Stimulated activated CD8-positive, alpha-beta memory T cell treated with anti-CD3 and anti-CD28 coated beads, Interleukin-7, amount 100 ng/mL, for 1 hour (primary cell): ENCODE measurements around the gene ORMDL2.
A peak's percentile ranks its signal among the peaks of the same experiment; 100 is the strongest.

ENCODE experiments used
- DNase-seq, 2 donors: peaks; one replicate each; pipeline ENCODE4 v3.0.0-alpha.2; 2020; ENCODE audit warnings: low read depth in 2 of 2

Gene ORMDL2, protein sequence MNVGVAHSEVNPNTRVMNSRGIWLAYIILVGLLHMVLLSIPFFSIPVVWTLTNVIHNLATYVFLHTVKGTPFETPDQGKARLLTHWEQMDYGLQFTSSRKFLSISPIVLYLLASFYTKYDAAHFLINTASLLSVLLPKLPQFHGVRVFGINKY

DNA sequence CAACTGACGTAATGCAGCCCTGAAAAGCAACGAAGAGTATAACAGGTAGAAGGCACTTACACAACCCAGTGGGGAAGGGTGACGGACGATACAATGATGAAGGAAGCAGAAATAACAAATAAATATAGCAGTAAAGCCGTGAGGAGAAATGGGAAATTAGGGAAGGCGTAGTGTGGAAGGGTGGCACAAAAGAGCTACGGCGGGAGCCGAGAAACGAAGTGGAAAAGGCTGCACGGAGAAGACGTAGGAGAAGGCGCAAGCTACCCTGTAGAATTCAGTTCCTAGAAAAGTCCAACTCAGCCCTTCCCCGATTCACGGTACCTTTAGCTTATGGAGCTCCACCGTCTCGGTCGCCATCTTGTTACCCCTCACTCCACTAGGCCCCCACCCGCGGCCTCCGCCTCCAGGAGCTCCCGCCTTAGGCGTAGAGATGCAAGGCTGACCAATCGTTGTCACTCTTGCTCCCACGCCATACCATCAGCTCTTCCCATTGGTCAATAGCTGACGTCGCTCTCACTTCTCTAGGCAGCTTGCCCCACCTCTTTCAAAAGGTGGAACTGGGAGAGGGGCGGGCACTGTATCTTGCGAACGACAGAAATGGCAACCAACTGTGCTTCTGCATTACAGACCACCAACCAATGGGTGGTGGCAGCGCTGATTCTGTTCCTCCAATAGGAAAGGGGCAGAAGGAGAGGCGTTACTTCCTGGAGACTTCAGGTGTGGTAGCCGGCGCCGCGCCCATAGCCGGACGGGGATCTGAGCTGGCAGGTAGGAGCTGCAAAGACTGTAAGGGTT lies at the start of gene ORMDL2, which contains the start of gene SARNP:
Gene ORMDL2, plus strand, starts transcription at position 697 of the 795 bp plus-strand sequence. CDS start 959 bp downstream, outside the sequence.
Gene SARNP, minus strand, starts transcription at position 380 of the 795 bp plus-strand sequence. Its CDS starts 23 bp downstream, at position 357.
- peak; percentile 82 to 88 for DNase-seq

DNA sequence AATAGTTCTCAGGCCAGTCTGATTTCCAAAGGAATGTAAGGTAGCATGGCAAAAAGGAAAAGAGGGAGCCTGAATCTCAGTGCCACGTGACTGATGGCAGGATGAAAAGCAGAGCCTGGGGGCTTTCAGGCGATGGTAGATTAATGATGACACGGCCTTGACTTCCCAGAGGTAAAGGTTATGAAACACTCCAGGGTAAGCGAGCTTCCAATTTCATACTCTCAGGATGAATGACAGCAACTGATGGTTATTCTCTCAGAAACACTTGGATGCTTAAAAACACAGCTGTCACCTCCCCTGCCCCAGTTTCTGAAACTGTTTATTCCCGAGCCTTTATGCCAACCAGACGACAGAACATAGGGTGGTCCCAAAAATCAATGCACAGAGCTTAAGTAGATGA lies 46.1 kb upstream of the ORMDL2 start:
- no peak for DNase-seq

DNA sequence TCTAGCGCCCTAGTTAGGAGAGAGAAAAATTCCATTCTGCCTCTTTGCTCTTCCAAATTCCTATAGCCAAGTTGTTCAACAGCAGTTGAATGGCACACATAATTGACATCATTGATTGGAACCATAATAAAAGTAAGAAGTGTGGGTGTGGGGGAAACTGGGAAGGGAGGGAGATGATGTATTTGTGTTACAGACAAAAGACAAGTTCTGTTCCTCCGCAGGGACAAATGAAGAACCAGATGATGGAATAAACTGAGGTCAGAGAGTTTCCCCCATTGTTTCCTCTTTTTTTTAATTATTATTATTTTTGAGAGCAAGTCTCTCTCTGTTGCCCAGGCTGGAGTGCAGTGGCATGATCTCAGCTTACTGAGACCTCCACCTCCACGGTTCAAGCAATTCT lies 40.0 kb upstream of the ORMDL2 start:
- DNase-seq: no peak

DNA sequence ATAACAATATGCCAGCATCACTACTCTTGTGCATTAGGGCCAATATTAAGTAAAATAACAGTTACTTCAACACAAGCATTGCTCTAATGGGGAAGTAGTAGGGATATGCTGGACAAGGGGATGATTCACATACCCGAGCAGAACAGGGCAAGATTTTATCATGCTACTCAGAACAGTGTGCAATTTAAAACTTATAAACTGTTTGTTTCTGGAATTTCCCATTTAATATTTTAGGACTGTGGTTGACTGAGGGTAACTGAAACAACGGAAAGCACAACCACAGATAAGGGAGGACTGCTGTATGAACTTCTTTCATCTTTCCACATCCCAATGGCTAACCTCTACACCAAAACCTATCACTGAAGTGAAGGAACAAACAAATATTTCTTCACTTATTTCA lies 37.2 kb upstream of the ORMDL2 start:
- DNase-seq: no peak

DNA sequence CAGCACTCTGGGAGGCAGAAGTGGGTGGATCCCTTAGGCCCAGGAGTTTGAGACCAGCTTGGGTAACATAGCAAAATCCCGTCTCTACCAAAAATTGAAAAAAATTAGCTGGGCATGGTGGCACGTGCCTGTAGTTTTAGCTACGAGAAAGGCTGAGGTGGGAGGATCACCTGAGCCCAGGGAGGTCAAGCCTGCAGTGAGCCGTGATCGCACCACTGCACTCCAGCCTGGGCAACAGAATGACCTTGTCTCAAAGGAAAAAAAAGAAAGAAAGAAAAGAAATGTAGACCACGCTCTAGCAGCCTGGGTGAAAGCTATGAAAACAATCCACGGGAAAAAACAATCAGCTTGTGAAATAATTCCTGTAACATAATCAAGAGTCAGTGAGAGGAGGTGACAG lies 29.3 kb upstream of the ORMDL2 start:
- no peak for DNase-seq

DNA sequence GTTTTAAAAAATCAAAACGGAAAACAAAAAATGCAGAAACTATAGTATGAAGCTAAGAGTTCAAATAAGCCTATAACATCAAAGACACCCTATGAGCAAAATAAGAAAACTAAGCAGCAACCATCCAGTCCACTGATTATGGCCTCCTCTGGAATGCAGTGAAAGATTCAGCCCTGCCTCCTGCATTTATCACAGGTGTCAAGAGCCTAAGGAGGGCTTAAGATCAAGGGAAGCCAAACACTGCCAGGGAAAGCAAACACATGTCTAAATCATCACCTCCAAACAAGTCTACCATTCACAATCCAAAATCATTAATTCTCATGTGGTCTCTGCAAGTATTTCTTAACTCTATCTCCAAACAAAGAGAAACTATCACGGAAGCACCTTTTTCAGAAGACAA lies 28.7 kb upstream of the ORMDL2 start:
- DNase-seq: no peak

DNA sequence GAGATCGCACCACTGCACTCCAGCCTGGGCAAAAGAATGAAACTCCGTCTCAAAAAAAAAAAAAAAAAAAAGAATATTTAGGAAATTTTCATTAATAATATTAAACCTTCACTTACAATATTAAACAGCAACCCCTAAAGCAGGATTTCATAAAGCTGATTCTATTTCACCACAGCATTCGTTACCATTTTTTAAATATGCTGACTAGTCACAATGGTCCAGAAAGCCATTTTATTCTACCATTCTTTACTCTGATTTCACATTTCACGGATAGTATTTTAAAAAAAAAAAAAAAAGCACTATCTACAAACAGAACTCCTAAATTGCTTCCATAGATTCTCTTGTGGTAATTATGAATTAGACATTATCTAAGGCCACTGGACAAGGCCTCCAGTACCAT lies 27.9 kb upstream of the ORMDL2 start:
- DNase-seq: no peak

DNA sequence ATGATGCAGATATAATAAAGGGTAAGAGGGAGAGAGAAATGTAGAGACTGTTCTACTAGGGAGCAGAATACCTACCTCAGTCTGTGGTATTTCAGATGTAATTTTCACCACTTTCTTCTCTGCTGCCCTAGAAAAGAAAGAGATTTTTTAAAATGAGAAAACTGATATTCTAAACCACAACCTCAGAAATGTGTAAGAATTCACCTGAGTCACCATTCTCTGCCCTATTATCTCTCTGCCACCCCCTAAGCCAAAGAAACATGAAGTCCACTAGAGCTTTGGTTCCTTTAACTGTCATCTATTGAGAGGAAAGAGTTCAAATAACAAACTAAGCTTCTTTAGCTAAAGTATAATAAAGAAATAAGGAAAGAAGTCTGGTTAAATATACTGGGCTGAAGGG lies 21.9 kb upstream of the ORMDL2 start:
- no peak for DNase-seq

DNA sequence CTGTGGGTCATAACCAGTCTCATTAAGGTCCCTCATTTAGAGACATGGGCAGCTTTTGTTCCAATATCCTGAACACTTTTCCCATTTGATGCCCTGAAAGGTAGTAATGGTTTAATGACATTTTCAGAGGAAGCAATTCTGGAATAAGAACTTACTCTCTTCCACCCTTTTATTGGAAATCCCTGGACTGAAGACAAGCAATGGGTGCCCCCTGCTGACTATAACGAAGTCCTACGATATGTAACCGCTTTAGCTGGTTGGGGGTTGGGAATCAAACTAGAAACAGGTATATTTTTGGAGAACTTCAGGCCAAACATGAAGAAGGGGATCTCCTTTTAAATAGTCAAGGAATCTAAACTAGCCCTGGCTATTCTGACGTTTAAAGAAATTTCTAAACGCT lies 20.8 kb upstream of the ORMDL2 start:
- DNase-seq: no peak

DNA sequence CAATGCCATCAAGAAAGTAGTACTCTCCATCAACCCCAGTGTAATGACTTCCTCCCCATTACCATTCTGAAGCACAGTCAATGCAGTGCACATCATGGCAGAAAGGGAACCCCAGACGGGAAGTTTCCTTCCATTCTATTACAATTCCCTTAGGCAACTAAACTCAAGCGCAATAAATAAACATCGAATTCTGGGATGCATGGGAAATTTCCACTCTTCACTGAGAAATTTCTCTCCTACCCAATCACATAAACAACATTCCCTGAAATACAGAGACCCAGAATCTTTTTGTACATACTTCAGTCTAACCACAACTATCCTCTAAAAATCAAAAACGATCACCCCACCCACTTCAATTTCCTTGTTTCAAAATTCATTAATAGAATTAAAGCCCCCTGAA lies 20.3 kb upstream of the ORMDL2 start:
- DNase-seq: no peak

DNA sequence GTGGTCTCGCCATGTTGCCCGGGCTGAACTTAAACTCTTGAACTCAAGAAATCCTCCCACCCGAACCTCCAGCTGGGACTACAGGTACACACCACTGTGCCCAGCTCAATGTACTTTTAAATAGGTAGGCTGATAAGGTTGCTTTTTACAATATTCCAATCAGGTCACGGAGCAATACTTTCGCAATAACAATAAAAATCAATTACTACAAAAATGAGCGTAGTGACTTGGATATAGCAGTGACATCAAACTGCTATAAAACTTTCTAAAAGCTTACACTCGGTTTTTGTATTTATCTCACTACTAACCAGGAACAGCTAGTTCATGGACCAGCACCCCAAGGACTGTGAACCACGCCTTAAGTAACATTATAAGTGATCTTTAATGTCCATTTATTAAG lies 10.9 kb upstream of the ORMDL2 start:
- DNase-seq: no peak

DNA sequence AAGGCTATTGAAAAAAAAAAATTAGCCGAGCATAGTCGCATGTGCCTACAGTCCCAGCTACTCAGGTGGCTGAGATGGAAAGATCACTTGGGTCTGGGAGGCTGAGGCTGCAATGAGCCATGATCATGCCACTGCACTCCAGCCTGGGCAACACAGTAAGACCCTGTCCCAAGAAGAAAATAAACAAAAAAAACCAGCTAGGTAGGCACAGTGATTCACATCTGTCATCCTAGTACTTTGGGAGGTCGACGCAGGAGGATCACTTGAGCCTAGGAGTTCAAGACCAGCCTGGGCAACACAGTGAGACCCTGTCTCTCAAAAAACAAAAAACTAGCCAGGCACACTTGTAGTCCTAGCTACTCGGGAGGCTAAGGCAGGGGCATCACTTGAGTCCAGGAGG lies 8.6 kb upstream of the ORMDL2 start:
- DNase-seq: no peak

DNA sequence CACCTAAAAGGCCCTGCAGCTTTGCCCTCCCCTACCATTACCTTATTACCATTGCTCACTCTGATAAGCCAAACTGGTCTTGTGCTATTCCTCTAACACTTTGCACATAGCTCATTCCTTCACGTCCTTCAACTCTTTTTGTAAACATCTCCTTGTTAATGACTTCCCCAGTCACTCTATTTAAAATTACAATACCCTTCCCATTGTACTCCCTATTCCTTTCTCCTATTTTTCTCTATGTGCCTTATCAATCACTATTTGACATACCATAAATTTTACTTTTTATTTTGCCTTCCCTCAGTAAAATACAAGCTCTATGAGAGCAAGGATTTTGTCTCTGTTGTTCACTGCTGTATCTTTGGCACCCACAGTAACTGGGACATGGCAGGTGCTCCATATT lies 5.8 kb upstream of the ORMDL2 start:
- no peak for DNase-seq

DNA sequence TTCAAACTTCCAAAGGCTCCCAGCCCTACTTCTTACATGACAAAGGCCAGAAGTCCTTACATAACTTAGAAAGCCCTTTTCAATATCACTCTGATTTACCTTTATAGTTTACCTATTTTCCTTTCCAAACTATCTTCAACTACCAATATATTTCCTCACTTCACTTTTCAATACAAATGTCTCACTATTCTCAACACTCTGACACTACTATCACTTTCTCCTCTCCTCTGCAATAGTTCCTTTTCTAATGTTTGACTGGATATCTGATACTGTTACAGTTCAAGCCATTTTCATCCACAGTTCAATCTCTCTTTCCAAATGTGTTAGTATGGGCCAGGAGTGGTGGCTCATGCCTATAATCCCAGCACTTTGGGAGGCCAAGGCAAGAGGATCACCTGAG lies 3.6 kb upstream of the ORMDL2 start:
- no peak for DNase-seq

DNA sequence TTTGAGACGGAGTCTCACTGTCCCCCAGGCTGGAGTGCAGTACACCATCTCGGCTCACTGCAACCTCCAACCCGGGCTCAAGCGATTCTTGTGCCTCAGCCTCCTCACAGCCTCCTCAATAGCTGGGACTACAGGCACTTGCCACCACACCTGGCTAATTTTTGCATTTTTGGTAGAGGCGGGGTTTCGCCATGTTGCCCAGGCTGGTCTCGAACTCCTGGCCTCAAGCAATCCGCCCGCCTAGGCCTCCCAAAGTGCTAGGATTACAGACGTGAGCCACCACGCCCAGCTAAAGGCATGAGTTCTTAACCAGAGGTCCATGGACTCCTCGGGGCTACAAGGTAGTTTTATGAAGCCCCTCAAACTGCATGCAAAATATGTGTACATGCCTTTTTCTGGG lies 2.4 kb upstream of the ORMDL2 start:
- no peak for DNase-seq

DNA sequence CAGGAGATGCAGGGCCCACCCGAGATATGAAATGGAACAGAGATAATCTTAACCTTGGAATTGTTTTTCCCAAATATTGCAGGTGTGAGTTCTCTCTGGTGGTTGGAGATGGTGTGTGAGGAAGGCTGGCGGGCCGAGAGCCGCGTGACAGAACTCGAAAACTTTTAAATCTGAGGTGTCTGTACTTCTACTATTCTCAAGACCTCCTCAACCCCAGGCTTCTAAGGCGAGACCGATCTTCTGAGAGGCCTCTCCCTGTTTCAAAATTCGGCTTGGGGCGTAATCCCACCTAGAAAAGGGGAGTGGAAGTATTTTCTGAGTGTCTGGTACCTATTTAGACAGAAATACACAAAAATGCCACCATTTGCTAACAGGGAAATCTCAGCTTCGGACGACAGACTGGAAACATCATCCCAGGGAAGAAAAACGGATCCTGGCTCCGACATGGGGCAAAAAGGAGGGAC lies 928 bp upstream of the ORMDL2 start:
- DNase-seq: no peak

DNA sequence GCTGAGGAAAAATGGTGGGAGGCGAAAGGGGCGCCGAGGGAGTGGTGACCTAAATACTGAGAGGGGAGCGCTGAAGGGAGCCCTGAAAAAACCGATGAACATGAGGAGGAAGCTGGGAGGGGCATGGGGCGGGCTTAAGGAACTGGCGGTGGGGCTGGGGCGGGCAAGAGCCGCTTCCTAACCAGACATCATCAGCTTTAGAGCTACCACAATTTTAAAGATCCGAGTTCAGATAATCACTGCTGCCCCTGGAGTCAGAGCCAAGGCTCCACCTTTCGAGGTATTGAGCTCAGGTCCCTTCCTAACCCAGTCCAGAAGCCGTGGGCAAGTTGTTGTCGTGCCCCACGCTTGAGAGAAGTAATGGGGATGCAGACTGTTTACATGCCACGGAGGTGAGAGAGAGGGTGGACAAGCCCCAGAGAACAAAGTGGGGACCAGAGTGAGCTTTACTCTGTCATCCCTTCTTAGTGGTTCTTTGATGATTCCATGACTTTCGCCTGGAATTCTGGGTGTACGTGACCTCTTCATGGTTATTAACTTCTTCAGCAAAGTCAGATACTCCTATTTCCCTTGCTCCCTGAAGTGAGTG lies 393 bp downstream of the ORMDL2 start:
- no peak for DNase-seq

DNA sequence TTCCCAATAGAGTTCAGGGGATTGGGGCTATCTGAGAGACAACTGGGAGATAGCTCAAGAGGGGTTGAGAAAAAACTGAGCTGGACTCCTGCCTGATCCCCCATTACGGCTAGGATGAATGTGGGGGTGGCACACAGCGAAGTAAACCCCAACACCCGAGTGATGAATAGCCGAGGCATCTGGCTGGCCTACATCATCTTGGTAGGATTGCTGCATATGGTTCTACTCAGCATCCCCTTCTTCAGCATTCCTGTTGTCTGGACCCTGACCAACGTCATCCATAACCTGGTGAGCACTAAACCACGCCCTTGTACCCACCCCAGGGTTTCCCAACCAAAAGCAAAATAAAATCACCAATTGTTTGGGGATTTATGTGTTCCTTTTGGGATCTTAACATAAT lies 1.0 kb downstream of the ORMDL2 start:
- no peak for DNase-seq

DNA sequence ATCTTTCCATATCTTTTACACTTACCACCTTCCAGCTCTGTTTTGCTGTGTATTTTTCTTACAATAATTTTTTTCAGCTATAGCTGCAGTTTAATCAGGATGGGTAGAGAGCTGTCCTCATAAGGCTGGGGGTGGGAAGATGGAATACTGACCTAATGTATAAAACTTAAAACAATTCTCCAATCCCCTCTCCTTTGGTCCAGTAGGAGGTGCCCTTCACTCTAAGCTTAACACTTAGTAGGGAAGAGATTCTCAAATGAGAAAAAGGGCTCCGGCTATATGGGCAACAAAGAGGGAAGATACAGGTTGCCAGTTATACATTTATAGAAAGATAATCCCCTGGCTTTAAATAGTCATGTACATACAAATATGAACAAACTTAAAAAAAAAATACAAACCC lies 2.8 kb downstream of the ORMDL2 start:
- DNase-seq: no peak

DNA sequence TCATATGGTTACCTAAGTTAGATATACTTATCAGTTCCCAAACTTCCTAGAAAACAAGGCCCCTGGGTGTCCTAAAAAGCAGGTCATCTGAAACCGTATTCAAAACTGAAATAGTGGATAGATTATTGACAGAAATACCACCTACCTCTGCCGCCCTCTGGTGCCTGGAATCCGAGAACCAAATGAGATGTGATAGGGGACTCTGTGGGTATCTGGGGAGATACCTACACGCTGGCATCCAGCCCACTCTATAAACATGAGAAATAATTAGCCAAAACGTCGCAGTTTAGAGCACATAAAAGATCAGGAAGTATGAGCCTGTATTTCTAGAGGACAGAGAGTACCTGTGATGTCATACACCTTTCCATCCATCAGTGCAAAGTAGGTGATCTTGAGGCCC lies 4.4 kb downstream of the ORMDL2 start:
- no peak for DNase-seq

DNA sequence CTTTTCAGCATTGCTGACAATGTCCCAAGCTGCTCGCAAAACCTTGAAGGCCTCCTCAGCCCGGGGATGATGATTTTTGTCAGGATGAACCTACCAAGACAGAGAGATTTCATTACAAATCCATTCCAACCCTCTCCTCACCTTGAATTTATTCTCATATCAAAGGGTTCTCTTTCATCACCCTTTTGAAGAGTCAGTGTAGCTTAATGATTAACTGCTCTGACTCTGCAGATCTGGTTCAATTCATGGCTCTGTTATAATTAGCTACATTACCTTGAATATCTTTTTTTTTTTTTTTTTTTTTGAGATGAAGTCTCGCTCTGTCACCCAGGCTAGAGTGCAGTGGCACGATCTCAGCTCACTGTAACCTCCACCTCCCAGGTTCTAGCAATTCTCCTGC lies 5.6 kb downstream of the ORMDL2 start:
- DNase-seq: no peak

DNA sequence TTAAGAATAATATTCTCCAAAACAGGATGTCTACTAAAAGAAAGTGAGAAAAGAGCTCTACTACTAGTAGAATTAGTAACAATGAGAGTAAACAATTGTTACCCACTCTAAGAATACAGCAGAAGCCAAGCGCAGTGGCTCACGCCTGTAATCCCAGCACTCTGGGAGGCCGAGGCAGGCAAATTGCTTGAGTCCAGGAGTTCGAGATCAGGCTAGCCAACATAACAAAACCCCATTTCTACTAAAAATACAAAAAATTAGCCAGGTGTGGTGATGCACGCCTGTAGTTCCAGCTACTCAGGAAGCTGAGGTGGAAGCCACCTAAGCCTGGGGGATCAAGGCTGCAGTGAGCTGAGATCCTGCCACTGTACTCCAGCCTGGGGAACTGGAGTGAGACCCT lies 6.9 kb downstream of the ORMDL2 start:
- DNase-seq: no peak

DNA sequence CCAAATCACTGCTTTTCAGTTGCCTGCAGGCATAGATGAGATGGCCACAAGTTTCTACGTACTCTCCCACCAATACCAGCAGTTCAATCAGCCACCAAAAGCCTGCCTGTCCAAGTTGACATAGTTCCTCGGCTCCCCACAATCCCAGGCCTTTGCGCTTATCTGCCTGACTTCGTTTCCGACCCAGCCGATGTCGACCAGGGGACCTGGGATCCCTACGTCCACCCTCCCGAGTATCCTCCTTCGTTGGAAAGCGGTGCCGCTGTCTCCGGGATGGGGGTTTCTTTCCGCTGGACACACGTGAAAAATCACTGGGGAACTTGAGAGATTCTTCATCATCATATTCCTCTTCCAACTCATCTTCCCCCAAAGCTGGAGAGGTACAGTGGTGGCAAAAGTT lies 10.0 kb downstream of the ORMDL2 start:
- no peak for DNase-seq
